ENCODE results near the gene TFAP2E.
A peak's percentile ranks its signal among the peaks of the same experiment; 100 is the strongest.
"Not testable (repeated sequence)": the region's sequence is repeated elsewhere in the genome, so short reads cannot be mapped to it uniquely, and the experiment has no call there.

Gene TFAP2E

DNA sequence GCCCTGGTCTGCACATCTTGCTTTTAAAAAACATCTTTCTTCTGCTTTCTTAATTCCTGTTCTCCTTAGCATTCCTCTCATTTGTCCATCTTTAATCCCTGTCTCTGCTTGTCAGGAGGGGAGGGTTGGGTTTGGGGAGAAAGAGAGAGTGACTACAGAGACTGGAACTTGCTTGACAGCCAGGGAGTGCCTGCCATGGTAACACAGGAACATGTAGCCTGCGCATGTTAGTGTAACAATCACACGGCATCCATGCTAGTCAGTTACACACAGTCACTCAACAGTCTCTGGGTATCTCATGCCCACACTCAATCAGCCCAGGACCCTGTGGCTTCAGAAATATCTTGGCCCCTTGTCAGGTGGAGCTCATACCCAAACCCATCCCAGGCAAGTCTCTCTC, 818 bp upstream of the TFAP2E start:
- Histone ChIP-seq H3K4me1 (ENCODE audit: control insufficient read depth in 1 of 2, insufficient read depth in 2 of 2, low read length in 2 of 2) (peaks cover 8 to 10% of the 10 kb centered on the region in 2 donors), H3K4me3 (ENCODE audit: low read depth in 1 of 2, low read length in 2 of 2) (no peak overlapping the region), H3K9me3 (ENCODE audit: control insufficient read depth in 1 of 2, low read length in 2 of 2) (no peaks in the 10 kb centered on the region), H3K36me3 (ENCODE audit: control insufficient read depth in 1 of 2, insufficient read depth in 2 of 2, low read length in 2 of 2) (no peaks in the 10 kb centered on the region), H3K9ac (ENCODE audit: low read depth in 1 of 2, low read length in 2 of 2) (no peak overlapping the region), H3K27me3 (ENCODE audit: control insufficient read depth in 1 of 2, insufficient read depth in 2 of 2, low read length in 2 of 2) (peaks cover 31 to 44% of the 10 kb centered on the region in 2 donors), H3K27ac (ENCODE audit: low read depth, low read length) (no peak overlapping the region)

DNA sequence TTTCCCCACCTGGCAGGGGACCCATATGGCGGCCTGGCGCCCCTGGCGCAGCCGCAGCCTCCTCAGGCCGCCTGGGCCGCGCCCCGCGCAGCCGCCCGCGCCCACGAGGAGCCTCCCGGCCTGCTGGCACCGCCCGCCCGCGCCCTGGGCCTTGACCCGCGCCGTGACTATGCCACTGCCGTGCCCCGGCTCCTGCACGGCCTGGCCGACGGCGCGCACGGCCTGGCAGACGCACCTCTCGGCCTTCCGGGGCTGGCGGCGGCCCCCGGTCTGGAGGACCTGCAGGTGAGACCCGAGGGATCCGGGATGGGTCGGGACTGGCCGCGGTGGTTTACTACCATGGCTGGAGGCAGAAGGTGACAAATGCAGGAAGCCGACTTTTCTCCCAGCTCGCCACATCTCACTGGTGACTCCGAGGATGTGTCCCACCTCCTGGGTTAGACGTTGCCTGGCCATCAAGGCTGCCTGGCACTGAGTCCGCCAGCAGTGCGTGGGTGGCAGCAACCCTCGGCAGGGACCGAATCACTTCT, 1.1 kb downstream of the TFAP2E start:
- Histone ChIP-seq H3K27ac (ENCODE audit: low read depth, low read length) (no peak overlapping the region), H3K36me3 (ENCODE audit: control insufficient read depth in 1 of 2, insufficient read depth in 2 of 2, low read length in 2 of 2) (no peaks in the 10 kb centered on the region), H3K4me1 (ENCODE audit: control insufficient read depth in 1 of 2, insufficient read depth in 2 of 2, low read length in 2 of 2) (peaks cover 15 to 21% of the 10 kb centered on the region in 2 donors), H3K4me3 (ENCODE audit: low read depth in 1 of 2, low read length in 2 of 2) (no peak overlapping the region), H3K9ac (ENCODE audit: low read depth in 1 of 2, low read length in 2 of 2) (no peak overlapping the region), H3K27me3 (ENCODE audit: control insufficient read depth in 1 of 2, insufficient read depth in 2 of 2, low read length in 2 of 2) (peaks cover 35 to 44% of the 10 kb centered on the region in 2 donors), H3K9me3 (ENCODE audit: control insufficient read depth in 1 of 2, low read length in 2 of 2) (no peaks in the 10 kb centered on the region)

DNA sequence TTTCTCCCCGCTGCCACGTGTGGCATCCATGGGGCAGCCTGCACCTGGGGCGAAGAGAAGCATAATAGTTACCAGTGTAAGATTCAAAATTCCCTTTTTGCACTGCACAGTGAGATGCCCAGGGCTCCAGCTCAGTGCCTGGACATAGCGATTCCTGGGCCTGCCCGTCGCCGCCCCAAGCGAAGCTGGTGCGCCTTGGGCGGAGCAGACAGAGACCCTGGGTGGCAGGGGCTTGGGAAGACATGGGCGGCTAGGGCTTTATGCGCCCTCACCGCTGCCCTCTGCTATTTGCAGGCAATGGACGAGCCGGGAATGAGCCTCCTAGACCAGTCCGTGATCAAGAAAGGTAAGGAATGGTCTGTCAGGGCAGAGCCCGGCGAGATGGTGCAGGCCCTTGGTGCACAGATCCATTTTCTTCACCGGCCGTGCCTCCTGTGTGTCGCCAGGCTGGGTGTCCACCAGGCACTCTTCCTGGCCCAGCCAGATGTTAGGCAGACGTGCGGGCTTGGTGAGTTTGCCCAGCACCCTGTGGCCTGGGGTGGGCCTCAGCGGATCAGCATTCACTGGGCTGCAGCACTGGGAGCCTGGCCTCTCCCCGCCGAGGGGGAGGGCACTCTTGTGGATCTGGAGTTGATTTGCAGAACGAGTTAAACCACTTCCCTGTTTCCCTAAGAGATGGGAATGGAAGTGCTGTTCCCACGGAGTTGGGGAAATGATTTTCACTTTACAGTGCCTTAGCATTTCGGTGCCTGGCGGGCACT, 1.7 kb downstream of the TFAP2E start:
- H3K9ac ChIP-seq (ENCODE audit: low read depth in 1 of 2, low read length in 2 of 2), result no peak overlapping the region
- no peak overlapping the region for H3K27ac ChIP-seq (ENCODE audit: low read depth, low read length)
- no peaks in the 10 kb centered on the region for H3K36me3 ChIP-seq (ENCODE audit: control insufficient read depth in 1 of 2, insufficient read depth in 2 of 2, low read length in 2 of 2)
- H3K4me1 ChIP-seq (ENCODE audit: control insufficient read depth in 1 of 2, insufficient read depth in 2 of 2, low read length in 2 of 2), result peaks cover 15 to 21% of the 10 kb centered on the region in 2 donors
- H3K27me3 ChIP-seq (ENCODE audit: control insufficient read depth in 1 of 2, insufficient read depth in 2 of 2, low read length in 2 of 2), result peaks cover 35 to 44% of the 10 kb centered on the region in 2 donors
- no peak overlapping the region for H3K4me3 ChIP-seq (ENCODE audit: low read depth in 1 of 2, low read length in 2 of 2)
- no peaks in the 10 kb centered on the region for H3K9me3 ChIP-seq (ENCODE audit: control insufficient read depth in 1 of 2, low read length in 2 of 2)

DNA sequence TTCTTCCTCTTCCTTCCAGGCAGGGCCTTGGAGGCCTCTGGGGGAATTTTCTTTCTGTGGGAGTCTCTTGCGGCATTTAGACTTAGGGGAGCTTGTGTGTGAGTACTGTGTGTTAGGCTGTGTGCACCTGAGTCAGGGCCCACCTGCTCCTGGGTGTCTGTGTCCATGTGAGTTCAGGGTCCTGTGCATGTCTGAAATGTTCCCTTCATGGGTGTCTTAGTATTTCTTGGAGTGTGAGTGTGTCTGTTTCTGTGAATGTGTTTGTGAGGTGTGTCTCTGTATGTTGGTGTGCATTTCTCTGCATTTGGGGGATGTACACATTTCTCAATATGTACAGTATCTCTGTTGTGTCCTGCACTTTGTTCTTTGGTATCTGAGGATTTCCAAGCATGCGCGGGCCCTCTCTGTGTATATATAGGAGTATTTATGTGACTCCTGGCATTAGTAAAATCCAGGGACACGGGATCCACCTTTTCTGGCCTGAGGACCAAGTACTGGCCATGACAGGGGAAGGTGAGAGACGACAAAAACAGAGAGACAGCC, 2.4 kb downstream of the TFAP2E start:
- Histone ChIP-seq H3K27ac (ENCODE audit: low read depth, low read length) (no peak overlapping the region), H3K27me3 (ENCODE audit: control insufficient read depth in 1 of 2, insufficient read depth in 2 of 2, low read length in 2 of 2) (peaks cover 35 to 44% of the 10 kb centered on the region in 2 donors), H3K36me3 (ENCODE audit: control insufficient read depth in 1 of 2, insufficient read depth in 2 of 2, low read length in 2 of 2) (no peaks in the 10 kb centered on the region), H3K4me3 (ENCODE audit: low read depth in 1 of 2, low read length in 2 of 2) (no peak overlapping the region), H3K9me3 (ENCODE audit: control insufficient read depth in 1 of 2, low read length in 2 of 2) (no peaks in the 10 kb centered on the region), H3K9ac (ENCODE audit: low read depth in 1 of 2, low read length in 2 of 2) (no peak overlapping the region), H3K4me1 (ENCODE audit: control insufficient read depth in 1 of 2, insufficient read depth in 2 of 2, low read length in 2 of 2) (peaks cover 15 to 21% of the 10 kb centered on the region in 2 donors)

DNA sequence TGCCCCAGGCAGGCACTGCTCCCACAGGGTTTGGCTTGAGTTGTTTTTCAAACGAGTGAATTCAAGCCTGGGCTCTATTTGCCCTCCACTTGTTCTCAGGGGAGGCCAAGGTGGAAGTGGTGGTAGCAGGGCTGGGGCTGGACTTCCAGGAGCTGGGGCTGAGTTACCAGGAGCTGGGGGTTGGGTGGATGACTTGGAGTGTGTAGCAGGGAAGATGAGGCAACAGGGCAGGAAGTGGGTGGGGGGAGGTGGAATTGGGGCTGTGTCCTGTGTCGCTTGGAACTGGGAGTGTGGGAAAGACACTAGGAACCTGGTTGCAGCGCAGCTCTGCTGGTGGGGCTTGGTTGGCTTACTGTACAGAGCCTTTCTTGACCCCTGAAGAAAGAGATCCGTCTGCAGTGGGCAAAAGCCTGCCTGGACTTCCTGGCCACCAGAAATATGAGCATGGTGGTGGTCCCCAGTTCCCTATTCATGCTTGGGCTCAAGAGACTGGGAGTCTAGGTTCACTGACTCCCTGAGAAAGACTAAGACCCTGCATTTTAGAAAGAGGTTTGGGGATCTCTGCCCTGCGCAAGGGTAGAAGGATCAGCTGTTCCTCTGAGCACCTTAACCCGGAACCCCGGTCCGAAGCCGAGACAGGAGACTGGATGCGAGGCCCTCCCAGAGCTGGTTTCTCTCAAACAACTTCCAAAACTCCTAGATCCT, 3.1 kb downstream of the TFAP2E start:
- peaks cover 33 to 41% of the 10 kb centered on the region in 2 donors for H3K27me3 ChIP-seq (ENCODE audit: control insufficient read depth in 1 of 2, insufficient read depth in 2 of 2, low read length in 2 of 2)
- no peaks in the 10 kb centered on the region for H3K9me3 ChIP-seq (ENCODE audit: control insufficient read depth in 1 of 2, low read length in 2 of 2)
- H3K27ac ChIP-seq (ENCODE audit: low read depth, low read length), result no peak overlapping the region
- H3K4me3 ChIP-seq (ENCODE audit: low read depth in 1 of 2, low read length in 2 of 2), result no peak overlapping the region
- no peaks in the 10 kb centered on the region for H3K36me3 ChIP-seq (ENCODE audit: control insufficient read depth in 1 of 2, insufficient read depth in 2 of 2, low read length in 2 of 2)
- peaks cover 15 to 21% of the 10 kb centered on the region in 2 donors for H3K4me1 ChIP-seq (ENCODE audit: control insufficient read depth in 1 of 2, insufficient read depth in 2 of 2, low read length in 2 of 2)
- no peak overlapping the region for H3K9ac ChIP-seq (ENCODE audit: low read depth in 1 of 2, low read length in 2 of 2)

DNA sequence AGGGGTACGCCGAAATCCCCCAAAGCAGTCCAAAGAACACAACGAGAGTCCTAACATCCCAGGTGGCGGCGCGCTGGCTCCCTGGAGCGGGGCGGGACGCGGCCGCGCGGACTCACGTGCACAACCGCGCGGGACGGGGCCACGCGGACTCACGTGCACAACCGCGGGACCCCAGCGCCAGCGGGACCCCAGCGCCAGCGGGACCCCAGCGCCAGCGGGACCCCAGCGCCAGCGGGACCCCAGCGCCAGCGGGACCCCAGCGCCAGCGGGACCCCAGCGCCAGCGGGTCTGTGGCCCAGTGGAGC, 3.6 kb downstream of the TFAP2E start:
- Histone ChIP-seq H3K4me1 (ENCODE audit: control insufficient read depth in 1 of 2, insufficient read depth in 2 of 2, low read length in 2 of 2) (peaks cover 15 to 21% of the 10 kb centered on the region in 2 donors), H3K27me3 (ENCODE audit: control insufficient read depth in 1 of 2, insufficient read depth in 2 of 2, low read length in 2 of 2) (peaks cover 28 to 36% of the 10 kb centered on the region in 2 donors)
- H3K9ac ChIP-seq (ENCODE audit: low read depth in 1 of 2, low read length in 2 of 2); H3K9me3 ChIP-seq (ENCODE audit: control insufficient read depth in 1 of 2, low read length in 2 of 2); H3K4me3 ChIP-seq (ENCODE audit: low read depth in 1 of 2, low read length in 2 of 2); H3K36me3 ChIP-seq (ENCODE audit: control insufficient read depth in 1 of 2, insufficient read depth in 2 of 2, low read length in 2 of 2); H3K27ac ChIP-seq (ENCODE audit: low read depth, low read length): not testable (repeated sequence)

DNA sequence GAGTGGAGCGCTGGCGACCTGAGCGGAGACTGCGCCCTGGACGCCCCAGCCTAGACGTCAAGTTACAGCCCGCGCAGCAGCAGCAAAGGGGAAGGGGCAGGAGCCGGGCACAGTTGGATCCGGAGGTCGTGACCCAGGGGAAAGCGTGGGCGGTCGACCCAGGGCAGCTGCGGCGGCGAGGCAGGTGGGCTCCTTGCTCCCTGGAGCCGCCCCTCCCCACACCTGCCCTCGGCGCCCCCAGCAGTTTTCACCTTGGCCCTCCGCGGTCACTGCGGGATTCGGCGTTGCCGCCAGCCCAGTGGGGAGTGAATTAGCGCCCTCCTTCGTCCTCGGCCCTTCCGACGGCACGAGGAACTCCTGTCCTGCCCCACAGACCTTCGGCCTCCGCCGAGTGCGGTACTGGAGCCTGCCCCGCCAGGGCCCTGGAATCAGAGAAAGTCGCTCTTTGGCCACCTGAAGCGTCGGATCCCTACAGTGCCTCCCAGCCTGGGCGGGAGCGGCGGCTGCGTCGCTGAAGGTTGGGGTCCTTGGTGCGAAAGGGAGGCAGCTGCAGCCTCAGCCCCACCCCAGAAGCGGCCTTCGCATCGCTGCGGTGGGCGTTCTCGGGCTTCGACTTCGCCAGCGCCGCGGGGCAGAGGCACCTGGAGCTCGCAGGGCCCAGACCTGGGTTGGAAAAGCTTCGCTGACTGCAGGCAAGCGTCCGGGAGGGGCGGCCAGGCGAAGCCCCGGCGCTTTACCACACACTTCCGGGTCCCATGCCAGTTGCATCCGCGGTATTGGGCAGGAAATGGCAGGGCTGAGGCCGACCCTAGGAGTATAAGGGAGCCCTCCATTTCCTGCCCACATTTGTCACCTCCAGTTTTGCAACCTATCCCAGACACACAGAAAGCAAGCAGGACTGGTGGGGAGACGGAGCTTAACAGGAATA, 4.2 kb downstream of the TFAP2E start:
- Histone ChIP-seq H3K36me3 (ENCODE audit: control insufficient read depth in 1 of 2, insufficient read depth in 2 of 2, low read length in 2 of 2) (no peaks in the 10 kb centered on the region), H3K4me1 (ENCODE audit: control insufficient read depth in 1 of 2, insufficient read depth in 2 of 2, low read length in 2 of 2) (peaks cover 15 to 21% of the 10 kb centered on the region in 2 donors), H3K9ac (ENCODE audit: low read depth in 1 of 2, low read length in 2 of 2) (peak overlapping the region; percentile 30 to 66), H3K27ac (ENCODE audit: low read depth, low read length) (no peak overlapping the region), H3K9me3 (ENCODE audit: control insufficient read depth in 1 of 2, low read length in 2 of 2) (no peaks in the 10 kb centered on the region), H3K27me3 (ENCODE audit: control insufficient read depth in 1 of 2, insufficient read depth in 2 of 2, low read length in 2 of 2) (peaks cover 22 to 30% of the 10 kb centered on the region in 2 donors), H3K4me3 (ENCODE audit: low read depth in 1 of 2, low read length in 2 of 2) (peak overlapping the region; percentile 72 to 73)

DNA sequence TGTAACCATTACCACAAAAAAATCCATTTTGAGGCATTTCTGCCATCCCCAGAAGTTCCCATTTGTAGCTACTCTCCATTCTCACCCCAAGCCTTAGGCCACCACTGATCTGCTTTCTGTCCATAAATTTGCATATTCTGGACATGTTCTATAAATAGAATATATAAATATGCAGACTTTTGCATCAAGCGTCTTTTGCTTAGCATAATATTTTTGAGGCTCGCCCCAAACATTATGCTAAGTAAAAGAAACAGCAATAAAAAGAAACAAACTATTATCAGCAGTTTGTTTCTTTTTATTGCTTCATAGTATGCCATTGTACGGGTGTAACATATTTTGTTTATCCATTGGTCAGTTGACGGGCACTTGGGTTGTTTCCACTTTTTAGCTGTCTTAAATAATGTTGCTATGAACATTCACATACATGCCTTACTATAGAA, 7.9 kb downstream of the TFAP2E start:
- H3K36me3 ChIP-seq (ENCODE audit: control insufficient read depth in 1 of 2, insufficient read depth in 2 of 2, low read length in 2 of 2), result no peaks in the 10 kb centered on the region
- peaks cover 5 to 15% of the 10 kb centered on the region in 2 donors for H3K4me1 ChIP-seq (ENCODE audit: control insufficient read depth in 1 of 2, insufficient read depth in 2 of 2, low read length in 2 of 2)
- H3K27ac ChIP-seq (ENCODE audit: low read depth, low read length), result no peak overlapping the region
- H3K4me3 ChIP-seq (ENCODE audit: low read depth in 1 of 2, low read length in 2 of 2), result no peak overlapping the region
- H3K27me3 ChIP-seq (ENCODE audit: control insufficient read depth in 1 of 2, insufficient read depth in 2 of 2, low read length in 2 of 2), result peaks cover 6 to 7% of the 10 kb centered on the region in 2 donors
- H3K9ac ChIP-seq (ENCODE audit: low read depth in 1 of 2, low read length in 2 of 2), result no peak overlapping the region
- no peaks in the 10 kb centered on the region for H3K9me3 ChIP-seq (ENCODE audit: control insufficient read depth in 1 of 2, low read length in 2 of 2)

DNA sequence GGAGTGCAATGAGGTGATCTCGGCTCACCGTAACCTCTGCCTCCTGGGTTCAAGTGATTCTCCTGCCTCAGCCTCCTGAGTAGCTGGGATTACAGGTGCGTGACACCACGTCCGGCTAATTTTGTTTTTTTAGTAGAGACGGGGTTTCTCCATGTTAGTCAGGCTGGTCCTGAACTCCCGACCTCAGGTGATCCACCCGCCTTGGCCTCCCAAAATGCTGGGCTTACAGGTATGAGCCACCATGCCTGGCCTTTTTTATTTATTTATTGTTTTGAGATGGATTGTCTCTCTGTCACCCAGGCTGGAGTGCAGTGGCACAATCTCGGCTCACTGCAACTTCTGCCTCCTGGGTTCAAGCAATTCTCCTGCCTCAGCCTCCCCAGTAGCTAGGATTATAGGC, 8.5 kb downstream of the TFAP2E start:
- not testable (repeated sequence) for H3K9ac ChIP-seq (ENCODE audit: low read depth in 1 of 2, low read length in 2 of 2); H3K36me3 ChIP-seq (ENCODE audit: control insufficient read depth in 1 of 2, insufficient read depth in 2 of 2, low read length in 2 of 2); H3K9me3 ChIP-seq (ENCODE audit: control insufficient read depth in 1 of 2, low read length in 2 of 2); H3K4me3 ChIP-seq (ENCODE audit: low read depth in 1 of 2, low read length in 2 of 2); H3K27ac ChIP-seq (ENCODE audit: low read depth, low read length); H3K27me3 ChIP-seq (ENCODE audit: control insufficient read depth in 1 of 2, insufficient read depth in 2 of 2, low read length in 2 of 2)
- peaks cover 5 to 15% of the 10 kb centered on the region in 2 donors for H3K4me1 ChIP-seq (ENCODE audit: control insufficient read depth in 1 of 2, insufficient read depth in 2 of 2, low read length in 2 of 2)
